Trophoblast cell (in vitro differentiated cells and primary cell): Measurements from ENCODE around the gene SLX4IP.
A peak's percentile ranks its signal among the peaks of the same experiment; 100 is the strongest.

Source experiments
- DNase-seq, 2 donors: peaks; one replicate each; pipeline ENCODE4 v3.0.0-alpha.2; 2016
- H2AFZ ChIP-seq: 2 replicates; pipeline ENCODE4 v1.6.1; 2013; ENCODE audit warnings: low read length, moderate library complexity, mild to moderate bottlenecking; ENCODE audit not compliant: insufficient read depth, poor library complexity
- H2AK5ac ChIP-seq: 2 replicates; pipeline ENCODE4 v1.6.1; 2013; ENCODE audit warnings: mild to moderate bottlenecking, low read length
- H2BK120ac ChIP-seq: 2 replicates; pipeline ENCODE4 v1.6.1; 2013; ENCODE audit warnings: low read length, mild to moderate bottlenecking, moderate library complexity; ENCODE audit not compliant: insufficient read depth, poor library complexity
- H2BK12ac ChIP-seq: 2 replicates; pipeline ENCODE4 v1.6.1; 2013; ENCODE audit warnings: mild to moderate bottlenecking, low read length, moderate library complexity
- H2BK5ac ChIP-seq: 2 replicates; pipeline ENCODE4 v1.6.1; 2013; ENCODE audit warnings: low read length, low read depth, moderate library complexity, mild to moderate bottlenecking; ENCODE audit not compliant: poor library complexity
- H3K14ac ChIP-seq: 2 replicates; pipeline ENCODE4 v1.6.1; 2013; ENCODE audit warnings: mild to moderate bottlenecking, low read length
- H3K18ac ChIP-seq: 2 replicates; pipeline ENCODE4 v1.6.1; 2013; ENCODE audit warnings: mild to moderate bottlenecking, low read length
- H3K23ac ChIP-seq: 2 replicates; pipeline ENCODE4 v1.6.1; 2013; ENCODE audit warnings: low read length
- H3K27ac ChIP-seq: 2 replicates; pipeline ENCODE4 v1.5.1; 2013; ENCODE audit warnings: low read depth, mild to moderate bottlenecking, inconsistent platforms, low read length, moderate library complexity
- H3K27me3 ChIP-seq: 2 replicates; pipeline ENCODE4 v1.6.1; 2013; ENCODE audit warnings: inconsistent platforms, mild to moderate bottlenecking, low read length, moderate library complexity; ENCODE audit not compliant: insufficient read depth
- H3K36me3 ChIP-seq, 2 experiments: 1 replicate in 1 of 2; 2 replicates in 1 of 2; pipeline ENCODE4 v1.6.1; 2013; ENCODE audit warnings: low read length in 2 of 2, mild to moderate bottlenecking in 2 of 2, moderate library complexity in 1 of 2; ENCODE audit not compliant: insufficient read depth in 2 of 2, control insufficient read depth in 1 of 2
- H3K4ac ChIP-seq: 2 replicates; pipeline ENCODE4 v1.6.1; 2013; ENCODE audit warnings: low read depth, mild to moderate bottlenecking, low read length, moderate library complexity
- H3K4me1 ChIP-seq, 2 experiments: 1 replicate in 1 of 2; 2 replicates in 1 of 2; pipeline ENCODE4 v1.6.1; 2013; ENCODE audit warnings: low read length in 2 of 2, mild to moderate bottlenecking in 2 of 2, moderate library complexity in 1 of 2; ENCODE audit not compliant: insufficient read depth in 2 of 2, control insufficient read depth in 1 of 2
- H3K4me2 ChIP-seq: 2 replicates; pipeline ENCODE4 v1.6.1; 2013; ENCODE audit warnings: inconsistent platforms, mild to moderate bottlenecking, low read length, moderate library complexity
- H3K4me3 ChIP-seq: 2 replicates; pipeline ENCODE4 v1.5.1; 2013; ENCODE audit warnings: mild to moderate bottlenecking, low read depth, low read length, inconsistent platforms
- H3K79me1 ChIP-seq: one replicate; pipeline ENCODE4 v1.6.1; 2013; ENCODE audit warnings: low read length
- H3K79me2 ChIP-seq: 2 replicates; pipeline ENCODE4 v1.6.1; 2013; ENCODE audit warnings: low read length, mild to moderate bottlenecking; ENCODE audit not compliant: control insufficient read depth, insufficient read depth, poor library complexity
- H3K9ac ChIP-seq: 2 replicates; pipeline ENCODE4 v1.6.1; 2013; ENCODE audit warnings: mild to moderate bottlenecking, low read length
- H3K9me3 ChIP-seq: 2 replicates; pipeline ENCODE4 v1.6.1; 2013; ENCODE audit warnings: low read depth, mild to moderate bottlenecking, control low read depth, inconsistent platforms, low read length; ENCODE audit not compliant: insufficient read depth
- H4K12ac ChIP-seq: 2 replicates; pipeline ENCODE4 v1.6.1; 2013; ENCODE audit warnings: low read depth, mild to moderate bottlenecking, low read length, moderate library complexity
- H4K8ac ChIP-seq: 2 replicates; pipeline ENCODE4 v1.6.1; 2013; ENCODE audit warnings: low read depth, mild to moderate bottlenecking, low read length, moderate library complexity
- H4K91ac ChIP-seq: one replicate; pipeline ENCODE4 v1.6.1; 2013; ENCODE audit warnings: low read depth, mild to moderate bottlenecking, low read length, moderate library complexity
- WGBS: extraction: QIAGEN DNeasy Blood & Tissue Kit; methylation state at CpG from one replicate; pipeline ENCODE4 v1.1.7; 2013; ENCODE audit warnings: missing lambda C conversion rate; ENCODE audit not compliant: insufficient read length, insufficient coverage; ENCODE audit errors: extremely low coverage; 5-methylcytosine and 5-hydroxymethylcytosine counted together

The SLX4IP gene

DNA sequence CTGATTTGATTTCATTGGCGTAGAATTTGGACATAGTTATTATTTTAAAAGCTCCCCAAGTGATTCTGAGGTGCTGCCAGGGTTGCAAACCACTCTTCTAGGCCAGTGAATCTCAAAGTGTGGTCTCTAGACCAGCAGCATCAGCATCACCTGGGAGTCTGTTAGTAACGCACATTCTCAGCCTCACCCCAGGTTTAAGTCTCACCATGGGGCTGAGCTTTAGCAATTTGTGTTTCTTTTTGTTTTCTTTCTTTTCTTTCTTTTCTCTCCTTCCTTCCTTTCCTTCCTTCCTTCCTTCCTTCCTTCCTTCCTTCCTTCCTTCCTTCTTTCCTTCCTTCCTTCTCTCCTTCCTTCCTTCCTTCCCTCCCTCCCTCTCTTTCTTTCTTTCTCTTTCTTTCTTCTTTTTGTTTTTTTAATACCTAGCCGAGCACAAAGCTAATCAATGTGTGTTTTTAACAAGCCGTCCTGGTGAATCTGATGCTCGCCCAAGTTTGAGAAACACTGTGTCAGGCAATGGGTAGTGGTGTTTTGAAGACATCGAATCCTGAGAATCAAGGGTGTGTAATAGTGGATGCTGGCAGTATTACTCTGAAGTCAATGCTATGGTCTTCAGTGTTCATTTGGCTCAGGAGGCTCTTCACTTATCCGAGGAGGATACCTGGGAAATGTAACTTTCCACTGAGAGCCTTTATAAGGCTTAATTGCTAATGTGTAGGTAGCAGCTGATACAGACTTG lies 104.9 kb downstream of the SLX4IP start:
- H2BK12ac ChIP-seq = peak overlapping the region; percentile 92
- no peak for DNase-seq
- H3K79me2 ChIP-seq = no peaks in the 10 kb centered on the region
- H3K4me3 ChIP-seq = no peak overlapping the region
- H4K12ac ChIP-seq = no peak overlapping the region
- H3K18ac ChIP-seq = peak overlapping the region; percentile 40
- peak overlapping the region; percentile 80 for H2BK5ac ChIP-seq
- H2BK120ac ChIP-seq = peak overlapping the region; percentile 85
- peak overlapping the region; percentile 36 for H4K8ac ChIP-seq
- peak overlapping the region; percentile 5 for H3K4me2 ChIP-seq
- no peak overlapping the region for H2AFZ ChIP-seq
- H3K23ac ChIP-seq = no peak overlapping the region
- peak overlapping the region; percentile 82 for H4K91ac ChIP-seq
- peaks cover 10% of the 10 kb centered on the region for H3K79me1 ChIP-seq
- H3K9me3 ChIP-seq = no peaks in the 10 kb centered on the region
- H3K4me1 ChIP-seq = peaks cover 2 to 9% of the 10 kb centered on the region in 2 experiments
- no peaks in the 10 kb centered on the region for H3K27me3 ChIP-seq
- H3K36me3 ChIP-seq = no peaks in the 10 kb centered on the region
- H3K4ac ChIP-seq = peak overlapping the region; percentile 53
- peak overlapping the region; percentile 70 for H3K14ac ChIP-seq
- no peak overlapping the region for H2AK5ac ChIP-seq
- whole genome bisulfite sequencing = no CpG with 5 or more reads among the region's 7 CpGs
- H3K9ac ChIP-seq = no peak overlapping the region
- peak overlapping the region; percentile 71 for H3K27ac ChIP-seq

DNA sequence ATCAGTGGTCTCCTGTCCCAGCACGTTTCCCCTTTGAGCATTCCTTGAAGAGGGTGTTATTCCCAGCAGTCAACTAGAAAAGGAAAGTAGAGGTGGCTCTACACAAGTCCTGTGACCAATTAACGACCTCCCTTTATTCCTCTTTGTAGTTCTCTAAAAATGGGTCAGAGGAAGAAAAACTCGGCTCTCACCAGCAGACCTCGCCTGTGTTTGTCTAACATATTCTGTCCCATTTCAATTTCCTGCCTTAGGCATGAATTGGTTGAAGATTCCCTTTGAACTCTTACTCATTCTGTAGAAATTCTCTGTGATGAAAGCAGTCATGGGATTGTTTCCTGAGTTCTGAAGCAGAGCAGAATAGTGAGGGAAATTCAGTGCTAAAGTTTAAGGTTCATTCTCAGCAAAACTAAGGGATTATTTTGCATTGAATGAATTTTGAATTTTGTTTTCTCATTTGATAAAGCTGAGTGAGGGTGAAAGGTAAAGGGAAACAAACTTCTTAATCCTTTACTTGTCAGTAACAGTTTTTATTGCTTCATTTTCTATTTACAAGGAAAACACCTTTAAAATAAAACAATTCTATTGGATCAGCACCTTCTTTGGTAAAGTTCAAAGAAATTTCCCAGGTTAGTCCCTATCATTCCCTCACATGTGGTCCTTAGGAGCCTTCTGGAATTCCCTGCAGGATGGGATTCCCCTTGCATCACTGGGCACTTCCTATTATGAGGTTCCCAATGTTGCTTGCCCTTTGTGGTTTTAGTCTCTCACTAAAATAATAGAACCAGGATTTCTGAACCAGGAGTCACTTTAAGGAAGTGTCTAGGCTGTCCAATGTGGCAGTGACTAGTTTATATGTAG lies 105.8 kb downstream of the SLX4IP start:
- H4K8ac ChIP-seq = peak overlapping the region; percentile 36
- H3K79me1 ChIP-seq = peaks cover 10% of the 10 kb centered on the region
- no peak overlapping the region for H3K14ac ChIP-seq
- peak overlapping the region; percentile 24 for H2BK12ac ChIP-seq
- no peak overlapping the region for H3K4me3 ChIP-seq
- peaks cover 2 to 9% of the 10 kb centered on the region in 2 experiments for H3K4me1 ChIP-seq
- H2BK120ac ChIP-seq = peak overlapping the region; percentile 85
- no peaks in the 10 kb centered on the region for H3K36me3 ChIP-seq
- peak overlapping the region; percentile 82 for H4K91ac ChIP-seq
- H2BK5ac ChIP-seq = peak overlapping the region; percentile 80
- H3K9ac ChIP-seq = no peak overlapping the region
- no peak overlapping the region for H4K12ac ChIP-seq
- no peak overlapping the region for H3K4ac ChIP-seq
- H2AK5ac ChIP-seq = no peak overlapping the region
- H3K79me2 ChIP-seq = no peaks in the 10 kb centered on the region
- no peaks in the 10 kb centered on the region for H3K27me3 ChIP-seq
- no peak overlapping the region for H2AFZ ChIP-seq
- H3K18ac ChIP-seq = no peak overlapping the region
- H3K4me2 ChIP-seq = peak overlapping the region; percentile 5
- H3K9me3 ChIP-seq = no peaks in the 10 kb centered on the region
- peak; percentile 28 to 88 for DNase-seq
- no peak overlapping the region for H3K23ac ChIP-seq
- H3K27ac ChIP-seq = peak overlapping the region; percentile 71
- no CpG with 5 or more reads among the region's 4 CpGs for WGBS

DNA sequence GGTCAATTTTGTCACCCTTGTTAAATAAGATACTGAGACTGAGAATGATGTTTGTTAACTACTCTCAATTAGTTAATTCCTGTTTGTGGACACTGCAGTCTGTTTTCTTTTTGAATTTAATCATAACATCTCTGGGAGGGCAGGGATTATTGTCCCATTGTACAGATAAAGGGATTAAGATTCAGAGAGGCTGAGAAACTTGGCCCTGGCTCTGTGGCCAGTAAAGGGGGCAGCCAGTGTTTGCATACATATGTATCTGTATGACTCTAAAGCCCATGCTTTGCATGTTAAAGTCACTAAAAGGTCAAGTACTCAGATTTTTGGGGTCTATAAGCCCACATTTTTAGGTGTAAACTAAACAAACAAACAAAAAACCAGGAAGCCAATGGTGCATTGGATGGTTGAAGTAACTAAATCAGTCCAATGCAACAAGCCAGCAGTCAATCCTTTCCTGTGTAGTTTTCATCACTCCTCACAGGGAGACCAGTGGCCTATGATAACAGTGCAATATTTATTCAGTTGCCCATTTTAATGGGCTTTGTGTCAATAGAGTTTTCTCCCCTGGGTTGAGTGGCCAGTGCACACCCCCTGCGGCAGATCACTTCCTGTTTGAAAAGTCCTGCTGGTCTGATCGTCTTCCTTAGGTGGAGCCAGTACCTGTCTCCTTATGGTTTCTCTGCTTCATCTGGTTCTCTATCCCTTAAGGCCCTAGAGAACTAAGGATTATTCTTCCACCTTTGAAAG lies 106.7 kb downstream of the SLX4IP start:
- Histone ChIP-seq H2AFZ (no peak overlapping the region), H3K79me1 (peaks cover 10% of the 10 kb centered on the region), H4K91ac (peak overlapping the region; percentile 69), H3K18ac (no peak overlapping the region), H3K4ac (no peak overlapping the region), H4K12ac (no peak overlapping the region), H2BK5ac (peak overlapping the region; percentile 46), H3K36me3 (no peaks in the 10 kb centered on the region), H2BK12ac (peak overlapping the region; percentile 73), H3K9ac (no peak overlapping the region), H3K79me2 (no peaks in the 10 kb centered on the region), H4K8ac (no peak overlapping the region), H3K14ac (peak overlapping the region; percentile 25), H3K4me2 (no peak overlapping the region), H3K27ac (peak overlapping the region; percentile 71), H3K4me3 (no peak overlapping the region), H2BK120ac (peak overlapping the region; percentile 56), H3K23ac (no peak overlapping the region), H3K27me3 (no peaks in the 10 kb centered on the region), H3K4me1 (peaks cover 2 to 9% of the 10 kb centered on the region in 2 experiments), H2AK5ac (no peak overlapping the region), H3K9me3 (no peaks in the 10 kb centered on the region)
- no peak for DNase-seq
- no CpG with 5 or more reads among the region's 2 CpGs for WGBS

DNA sequence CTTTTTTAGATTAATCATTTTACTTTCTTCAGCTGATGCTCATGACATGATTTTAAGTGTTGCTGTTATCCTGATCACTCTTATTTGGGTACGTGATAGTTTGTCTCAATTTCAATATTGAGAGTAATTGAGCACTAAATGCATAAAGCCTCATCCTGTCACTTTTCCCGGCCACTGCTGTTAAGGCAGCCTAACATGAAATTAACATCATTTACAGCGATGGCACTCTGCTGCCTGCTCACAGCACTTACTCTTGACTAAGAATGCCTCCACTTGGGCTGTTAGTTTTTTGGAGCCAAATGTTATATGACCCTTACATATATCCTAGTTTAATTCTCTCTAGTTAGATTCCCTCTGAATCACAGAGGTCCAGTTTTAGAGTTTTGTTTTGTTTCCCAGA lies 107.3 kb downstream of the SLX4IP start:
- H4K12ac ChIP-seq = no peak overlapping the region
- no peaks in the 10 kb centered on the region for H3K36me3 ChIP-seq
- H2BK12ac ChIP-seq = no peak overlapping the region
- no peak overlapping the region for H4K8ac ChIP-seq
- H2BK120ac ChIP-seq = no peak overlapping the region
- no peak overlapping the region for H2AK5ac ChIP-seq
- peaks cover 2 to 13% of the 10 kb centered on the region in 2 experiments for H3K4me1 ChIP-seq
- H3K9me3 ChIP-seq = no peaks in the 10 kb centered on the region
- no CpG with 5 or more reads among the region's 3 CpGs for WGBS
- H4K91ac ChIP-seq = no peak overlapping the region
- no peak overlapping the region for H3K14ac ChIP-seq
- H3K27me3 ChIP-seq = no peaks in the 10 kb centered on the region
- H3K27ac ChIP-seq = no peak overlapping the region
- no peak overlapping the region for H3K4me3 ChIP-seq
- peaks cover 10% of the 10 kb centered on the region for H3K79me1 ChIP-seq
- H3K18ac ChIP-seq = no peak overlapping the region
- H3K4ac ChIP-seq = no peak overlapping the region
- H3K79me2 ChIP-seq = no peaks in the 10 kb centered on the region
- H3K23ac ChIP-seq = no peak overlapping the region
- H3K4me2 ChIP-seq = no peak overlapping the region
- no peak overlapping the region for H2AFZ ChIP-seq
- no peak overlapping the region for H2BK5ac ChIP-seq
- H3K9ac ChIP-seq = no peak overlapping the region
- DNase-seq = no peak
